ENCODE data around the gene CDC42BPB. TPM values are rescaled to one million over a fixed set of nuclear protein-coding genes. Genes with fewer than 3 reads are reported as not detected.

The CDC42BPB gene
- total RNA-seq, 4 donors from 2014 or later, result 105 to 178 (median 107) TPM

- Histone ChIP-seq H3K27me3 (no peaks in the 10 kb centered on the region), H3K36me3 (peaks cover 71% of the 10 kb centered on the region), H3K4me1 (no peaks in the 10 kb centered on the region), H3K4me3 (no peak overlapping the region), H3K9me3 (no peaks in the 10 kb centered on the region), H3K27ac (no peak overlapping the region)
- TF ChIP-seq POLR2A (IDR thresholded peaks at IDR 0.05) (no peak), EP300 (IDR thresholded peaks at IDR 0.05) (no peak), POLR2AphosphoS5 (IDR thresholded peaks at IDR 0.05) (no peak), CTCF (IDR thresholded peaks at IDR 0.05) (no peak)
- DNase-seq (ENCODE audit: low spot score in 2 of 2), result no peak
- 93% methylated on average over 17 of the region's 21 CpGs for WGBS
These were observed 56.9 kb downstream of the CDC42BPB start for GRCh38 chr14:103000291-103000921.

GRCh38 chr14:102999227-102999895 lies 58.0 kb downstream of the CDC42BPB start:
- no peak for TF ChIP-seq POLR2A (IDR thresholded peaks at IDR 0.05)
- TF ChIP-seq POLR2AphosphoS5 (IDR thresholded peaks at IDR 0.05), result no peak
- no peak for TF ChIP-seq CTCF (IDR thresholded peaks at IDR 0.05)
- no peak for TF ChIP-seq EP300 (IDR thresholded peaks at IDR 0.05)
- no peak for DNase-seq (ENCODE audit: low spot score in 2 of 2)
- no peak overlapping the region for H3K27ac ChIP-seq
- WGBS, result 92% methylated on average over 21 of the region's 21 CpGs
- H3K27me3 ChIP-seq, result no peaks in the 10 kb centered on the region
- H3K36me3 ChIP-seq, result peaks cover 81% of the 10 kb centered on the region
- no peaks in the 10 kb centered on the region for H3K9me3 ChIP-seq
- no peak overlapping the region for H3K4me3 ChIP-seq
- H3K4me1 ChIP-seq, result no peaks in the 10 kb centered on the region

GRCh38 chr14:102998393-102998792 lies 59.0 kb downstream of the CDC42BPB start:
- DNase-seq (ENCODE audit: low spot score in 2 of 2), result no peak
- H3K27me3 ChIP-seq, result no peaks in the 10 kb centered on the region
- no peak overlapping the region for H3K4me3 ChIP-seq
- TF ChIP-seq EP300 (IDR thresholded peaks at IDR 0.05), result no peak
- TF ChIP-seq CTCF (IDR thresholded peaks at IDR 0.05), result no peak
- no peak for TF ChIP-seq POLR2AphosphoS5 (IDR thresholded peaks at IDR 0.05)
- TF ChIP-seq POLR2A (IDR thresholded peaks at IDR 0.05), result no peak
- H3K27ac ChIP-seq, result no peak overlapping the region
- WGBS, result 92% methylated on average over 6 of the region's 6 CpGs
- peaks cover 3% of the 10 kb centered on the region for H3K4me1 ChIP-seq
- peaks cover 84% of the 10 kb centered on the region for H3K36me3 ChIP-seq
- H3K9me3 ChIP-seq, result no peaks in the 10 kb centered on the region

- TF ChIP-seq POLR2AphosphoS5 (IDR thresholded peaks at IDR 0.05) (no peak), CTCF (IDR thresholded peaks at IDR 0.05) (no peak), EP300 (IDR thresholded peaks at IDR 0.05) (no peak), POLR2A (IDR thresholded peaks at IDR 0.05) (no peak)
- Histone ChIP-seq H3K27ac (no peak overlapping the region), H3K36me3 (peaks cover 81% of the 10 kb centered on the region), H3K27me3 (no peaks in the 10 kb centered on the region), H3K4me3 (no peak overlapping the region), H3K4me1 (peaks cover 3% of the 10 kb centered on the region), H3K9me3 (no peaks in the 10 kb centered on the region)
- no peak for DNase-seq (ENCODE audit: low spot score in 2 of 2)
- 89% methylated on average over 10 of the region's 10 CpGs for WGBS
These were observed 60.4 kb downstream of the CDC42BPB start for GRCh38 chr14:102996941-102997340.

GRCh38 chr14:102994689-102995088 lies 62.7 kb downstream of the CDC42BPB start:
- H3K4me1 ChIP-seq, result peaks cover 3% of the 10 kb centered on the region
- H3K36me3 ChIP-seq, result peaks cover 76% of the 10 kb centered on the region
- no peak overlapping the region for H3K27ac ChIP-seq
- TF ChIP-seq POLR2A (IDR thresholded peaks at IDR 0.05) (no peak), POLR2AphosphoS5 (IDR thresholded peaks at IDR 0.05) (no peak), CTCF (IDR thresholded peaks at IDR 0.05) (no peak), EP300 (IDR thresholded peaks at IDR 0.05) (no peak)
- no peak for DNase-seq (ENCODE audit: low spot score in 2 of 2)
- no peaks in the 10 kb centered on the region for H3K9me3 ChIP-seq
- H3K27me3 ChIP-seq, result no peaks in the 10 kb centered on the region
- H3K4me3 ChIP-seq, result no peak overlapping the region
- WGBS, result 84% methylated on average over 4 of the region's 4 CpGs

Measured in suprapubic skin (tissue), 4 donors.